ENCODE data around the gene NR2F1-AS1. TPM values are rescaled to one million over a fixed set of nuclear protein-coding genes. Genes with fewer than 3 reads are reported as not detected.

The NR2F1-AS1 gene
- total RNA-seq, 1 experiment from 2014 or later = 27.0 TPM

DNA sequence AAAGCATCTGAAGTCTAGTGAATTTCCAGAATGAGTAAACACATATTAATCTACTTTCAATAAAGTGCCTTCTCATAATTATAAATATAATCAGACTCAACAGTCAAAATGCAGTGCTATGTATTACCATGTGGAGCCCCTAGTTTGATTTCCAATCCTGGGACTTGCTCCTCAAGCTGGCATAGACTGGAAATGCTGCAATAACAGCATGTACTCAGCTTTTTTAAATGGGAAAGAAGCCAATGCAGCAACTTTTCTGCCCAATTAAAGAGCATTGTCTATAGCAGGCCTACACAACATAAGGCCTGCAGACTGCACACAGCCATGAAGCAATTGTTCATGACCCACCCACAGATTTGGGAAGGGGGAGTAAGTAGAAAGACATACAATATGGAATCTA is 103.2 kb downstream of the NR2F1-AS1 start:
- H3K36me3 ChIP-seq (ENCODE audit: control insufficient read depth, insufficient read depth, low read length) = no peaks in the 10 kb centered on the region

DNA sequence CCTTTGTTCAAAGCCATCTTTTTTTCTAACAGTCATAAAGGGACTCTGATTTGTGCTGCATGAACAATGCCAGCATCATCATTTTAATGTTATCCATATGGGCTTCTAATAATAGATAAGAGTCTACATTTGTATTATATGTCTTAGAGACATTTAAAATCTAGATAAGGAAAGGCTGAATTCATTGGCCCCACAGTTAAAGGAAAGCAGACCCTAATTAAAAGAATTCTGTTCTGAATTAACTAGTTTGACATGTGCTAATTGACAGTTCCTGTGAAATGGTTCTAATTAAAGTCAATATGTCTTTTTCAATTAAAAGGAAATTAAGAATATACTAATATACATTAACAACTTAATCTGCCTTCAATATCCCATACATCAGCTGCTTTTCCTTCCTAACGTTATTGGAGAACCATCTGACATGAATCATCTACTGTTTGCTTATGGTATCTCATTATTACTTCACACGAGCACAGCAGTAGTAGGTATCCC is 104.7 kb downstream of the NR2F1-AS1 start:
- H3K36me3 ChIP-seq (ENCODE audit: control insufficient read depth, insufficient read depth, low read length) = no peaks in the 10 kb centered on the region
- DNase-seq (ENCODE audit: low read depth, low spot score) (no peak), ATAC-seq (no peak)
- H3K27ac ChIP-seq (ENCODE audit: low read length) = no peak overlapping the region
- in situ Hi-C loops (cut with HindIII; ENCODE audit: low pct_unique_long_range_greater_than_20kb, low sequenced_read_pairs) = no loop called here
- H3K27me3 ChIP-seq (ENCODE audit: control insufficient read depth, insufficient read depth, low read length) = no peaks in the 10 kb centered on the region
- ChIA-PET POLR2A (no interaction called here), CTCF (no interaction called here)
- H3K4me1 ChIP-seq (ENCODE audit: control insufficient read depth, insufficient read depth, low read length) = no peaks in the 10 kb centered on the region; the same call in 1 of the 2 replicates
- TF ChIP-seq SIN3A (IDR thresholded peaks at IDR 0.05; ENCODE audit: borderline replicate concordance, insufficient read depth, low read depth, low read length) (no peak), POLR2AphosphoS5 (IDR thresholded peaks at IDR 0.05; ENCODE audit: low read depth, low read length) (no peak), TCF7L2 (IDR thresholded peaks at IDR 0.05; ENCODE audit: low read depth, low read length) (no peak)
- TF ChIP-seq, protein P1, sequence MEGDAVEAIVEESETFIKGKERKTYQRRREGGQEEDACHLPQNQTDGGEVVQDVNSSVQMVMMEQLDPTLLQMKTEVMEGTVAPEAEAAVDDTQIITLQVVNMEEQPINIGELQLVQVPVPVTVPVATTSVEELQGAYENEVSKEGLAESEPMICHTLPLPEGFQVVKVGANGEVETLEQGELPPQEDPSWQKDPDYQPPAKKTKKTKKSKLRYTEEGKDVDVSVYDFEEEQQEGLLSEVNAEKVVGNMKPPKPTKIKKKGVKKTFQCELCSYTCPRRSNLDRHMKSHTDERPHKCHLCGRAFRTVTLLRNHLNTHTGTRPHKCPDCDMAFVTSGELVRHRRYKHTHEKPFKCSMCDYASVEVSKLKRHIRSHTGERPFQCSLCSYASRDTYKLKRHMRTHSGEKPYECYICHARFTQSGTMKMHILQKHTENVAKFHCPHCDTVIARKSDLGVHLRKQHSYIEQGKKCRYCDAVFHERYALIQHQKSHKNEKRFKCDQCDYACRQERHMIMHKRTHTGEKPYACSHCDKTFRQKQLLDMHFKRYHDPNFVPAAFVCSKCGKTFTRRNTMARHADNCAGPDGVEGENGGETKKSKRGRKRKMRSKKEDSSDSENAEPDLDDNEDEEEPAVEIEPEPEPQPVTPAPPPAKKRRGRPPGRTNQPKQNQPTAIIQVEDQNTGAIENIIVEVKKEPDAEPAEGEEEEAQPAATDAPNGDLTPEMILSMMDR (IDR thresholded peaks at IDR 0.05) = no peak
- TF ChIP-seq, protein P2, sequence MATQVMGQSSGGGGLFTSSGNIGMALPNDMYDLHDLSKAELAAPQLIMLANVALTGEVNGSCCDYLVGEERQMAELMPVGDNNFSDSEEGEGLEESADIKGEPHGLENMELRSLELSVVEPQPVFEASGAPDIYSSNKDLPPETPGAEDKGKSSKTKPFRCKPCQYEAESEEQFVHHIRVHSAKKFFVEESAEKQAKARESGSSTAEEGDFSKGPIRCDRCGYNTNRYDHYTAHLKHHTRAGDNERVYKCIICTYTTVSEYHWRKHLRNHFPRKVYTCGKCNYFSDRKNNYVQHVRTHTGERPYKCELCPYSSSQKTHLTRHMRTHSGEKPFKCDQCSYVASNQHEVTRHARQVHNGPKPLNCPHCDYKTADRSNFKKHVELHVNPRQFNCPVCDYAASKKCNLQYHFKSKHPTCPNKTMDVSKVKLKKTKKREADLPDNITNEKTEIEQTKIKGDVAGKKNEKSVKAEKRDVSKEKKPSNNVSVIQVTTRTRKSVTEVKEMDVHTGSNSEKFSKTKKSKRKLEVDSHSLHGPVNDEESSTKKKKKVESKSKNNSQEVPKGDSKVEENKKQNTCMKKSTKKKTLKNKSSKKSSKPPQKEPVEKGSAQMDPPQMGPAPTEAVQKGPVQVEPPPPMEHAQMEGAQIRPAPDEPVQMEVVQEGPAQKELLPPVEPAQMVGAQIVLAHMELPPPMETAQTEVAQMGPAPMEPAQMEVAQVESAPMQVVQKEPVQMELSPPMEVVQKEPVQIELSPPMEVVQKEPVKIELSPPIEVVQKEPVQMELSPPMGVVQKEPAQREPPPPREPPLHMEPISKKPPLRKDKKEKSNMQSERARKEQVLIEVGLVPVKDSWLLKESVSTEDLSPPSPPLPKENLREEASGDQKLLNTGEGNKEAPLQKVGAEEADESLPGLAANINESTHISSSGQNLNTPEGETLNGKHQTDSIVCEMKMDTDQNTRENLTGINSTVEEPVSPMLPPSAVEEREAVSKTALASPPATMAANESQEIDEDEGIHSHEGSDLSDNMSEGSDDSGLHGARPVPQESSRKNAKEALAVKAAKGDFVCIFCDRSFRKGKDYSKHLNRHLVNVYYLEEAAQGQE (IDR thresholded peaks at IDR 0.05; ENCODE audit: insufficient read depth in 1 of 2, low read depth in 2 of 2, low read length in 1 of 2) = no peak
- H3K4me3 ChIP-seq (ENCODE audit: low read depth in 2 of 2, low read length in 2 of 2) = no peak overlapping the region
- intact Hi-C loops (cut with micrococcal nuclease; ENCODE audit: unreplicated experiment) = no loop called here
- H3K9me3 ChIP-seq (ENCODE audit: control insufficient read depth, insufficient read depth, low read depth, low read length) = peaks cover 22% of the 10 kb centered on the region
- BruUV-seq (replicated peaks) = TSS peak; percentile 20

More for the DNA sequence above, 103.2 kb downstream of the NR2F1-AS1 start:
- Histone ChIP-seq H3K27me3 (ENCODE audit: control insufficient read depth, insufficient read depth, low read length) (no peaks in the 10 kb centered on the region), H3K27ac (ENCODE audit: low read length) (no peak overlapping the region), H3K9me3 (ENCODE audit: control insufficient read depth, insufficient read depth, low read depth, low read length) (peaks cover 22% of the 10 kb centered on the region), H3K4me3 (ENCODE audit: low read depth in 2 of 2, low read length in 2 of 2) (no peak overlapping the region), H3K4me1 (ENCODE audit: control insufficient read depth, insufficient read depth, low read length) (no peaks in the 10 kb centered on the region; the same call in 1 of the 2 replicates)
- in situ Hi-C loops (cut with HindIII; ENCODE audit: low pct_unique_long_range_greater_than_20kb, low sequenced_read_pairs) (no loop called here), intact Hi-C loops (cut with micrococcal nuclease; ENCODE audit: unreplicated experiment) (no loop called here)
- no TSS peak for BruUV-seq (replicated peaks)
- TF ChIP-seq TCF7L2 (IDR thresholded peaks at IDR 0.05; ENCODE audit: low read depth, low read length) (no peak), POLR2AphosphoS5 (IDR thresholded peaks at IDR 0.05; ENCODE audit: low read depth, low read length) (no peak), SIN3A (IDR thresholded peaks at IDR 0.05; ENCODE audit: borderline replicate concordance, insufficient read depth, low read depth, low read length) (no peak)
- TF ChIP-seq, protein P2 (IDR thresholded peaks at IDR 0.05; ENCODE audit: insufficient read depth in 1 of 2, low read depth in 2 of 2, low read length in 1 of 2) = no peak
- TF ChIP-seq, protein P1 (IDR thresholded peaks at IDR 0.05) = no peak
- CTCF ChIA-PET = no interaction called here
- POLR2A ChIA-PET = no interaction called here
- ATAC-seq (no peak), DNase-seq (ENCODE audit: low read depth, low spot score) (no peak)

Data from Panc1 (cell line).